GM18909 (cell line): ENCODE results near the gene LHX4.

Experiments
- ATAC-seq: cut with Tn5 transposase; IDR thresholded peaks from one replicate; pipeline ENCODE4 v1.9.1; 2021; ENCODE audit warnings: mild to moderate bottlenecking; ENCODE audit not compliant: unreplicated experiment, poor library complexity

Gene LHX4

DNA sequence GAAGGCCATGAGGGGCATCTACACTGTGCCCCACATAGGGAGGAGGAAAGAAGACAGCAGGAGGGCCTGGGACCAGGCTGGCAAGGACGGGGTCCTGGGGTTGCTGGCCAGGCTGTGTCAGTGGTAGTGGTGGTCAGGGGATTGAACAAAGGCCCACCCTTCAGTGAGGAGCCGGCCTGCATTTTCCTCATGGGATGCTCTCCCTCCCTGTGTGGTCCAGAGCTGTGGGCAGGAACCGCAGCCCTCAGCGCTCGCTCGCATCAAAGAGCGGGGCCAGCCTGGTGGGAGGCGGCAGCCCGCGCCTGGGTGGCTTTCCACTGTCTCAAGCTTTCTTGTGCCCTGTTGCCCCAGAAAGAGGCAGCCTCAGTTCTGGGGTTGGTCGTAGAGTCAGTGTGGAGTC is 24.8 kb downstream of the LHX4 start:
- no peak for ATAC-seq

GRCh38 chr1:180255536-180256340 is 25.7 kb downstream of the LHX4 start:
- ATAC-seq: no peak

DNA sequence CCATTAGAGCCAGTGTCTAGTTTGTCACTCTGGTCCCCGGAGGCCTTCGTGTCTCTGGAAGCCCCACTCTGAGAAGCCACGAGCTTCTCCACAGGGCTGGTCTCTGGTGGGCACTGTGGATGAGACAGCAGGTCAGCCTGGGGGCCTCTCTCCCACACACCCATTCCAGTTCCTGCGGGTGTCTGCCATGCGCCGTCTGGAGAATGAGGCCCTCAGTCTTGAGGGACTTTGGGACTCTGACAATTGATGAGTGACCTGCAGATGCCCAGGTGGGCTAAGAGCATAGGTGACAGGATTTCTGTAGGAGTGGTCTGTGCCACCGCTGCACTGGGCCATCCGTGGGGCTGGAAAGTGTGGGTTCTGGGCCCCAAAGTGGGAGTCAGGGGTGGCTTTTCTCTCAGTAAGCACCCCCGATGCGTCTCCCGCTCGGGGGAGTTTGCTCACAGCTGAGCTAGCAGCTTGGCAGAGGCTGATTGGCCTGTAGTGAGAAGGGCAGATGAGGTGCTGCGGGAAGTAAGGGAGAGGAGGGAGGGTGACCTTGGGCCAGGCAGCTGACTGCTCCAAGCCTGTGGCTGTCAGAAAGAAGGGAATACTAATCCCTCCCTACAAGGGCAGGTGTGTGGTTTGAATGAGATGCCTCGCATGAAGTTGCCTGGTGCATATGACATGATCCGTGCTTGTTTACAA is 26.4 kb downstream of the LHX4 start:
- ATAC-seq: no peak

DNA sequence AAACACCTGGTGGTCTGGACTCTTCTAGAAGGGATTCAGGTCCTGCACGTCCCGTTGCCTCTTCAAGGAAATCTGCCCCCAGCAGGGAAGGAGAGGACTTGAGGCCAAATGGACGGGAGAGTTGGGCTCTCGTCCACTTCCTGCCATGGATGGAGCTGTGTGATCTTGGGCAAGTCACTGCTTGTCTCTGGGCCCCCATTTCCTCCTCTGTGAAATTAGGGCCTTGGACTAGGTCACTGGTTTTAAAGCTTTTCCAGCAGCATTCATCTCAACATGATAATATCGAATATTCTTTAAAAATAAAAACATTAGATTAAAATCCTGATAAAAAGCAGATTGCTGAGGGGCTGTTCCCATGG is 26.9 kb downstream of the LHX4 start:
- ATAC-seq: no peak

DNA sequence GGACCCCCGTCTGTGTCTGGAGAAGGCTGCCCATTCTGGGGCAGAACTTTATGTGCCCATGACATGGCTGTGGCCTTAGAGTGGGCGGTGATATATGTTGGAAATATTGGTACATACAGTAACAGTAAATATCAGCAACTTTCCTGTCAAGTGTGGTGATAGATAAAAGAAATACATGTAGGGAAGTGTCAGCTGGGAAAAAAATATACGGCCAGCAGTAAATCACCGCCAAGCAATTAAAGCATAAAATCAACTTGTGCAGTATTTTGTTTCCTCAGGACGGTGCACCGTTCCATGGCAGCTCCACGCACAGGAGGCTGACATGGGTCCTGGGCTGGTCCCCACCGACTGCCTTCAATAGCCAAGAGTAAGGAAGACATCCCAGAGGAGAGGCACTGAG is 27.4 kb downstream of the LHX4 start:
- ATAC-seq: no peak

GRCh38 chr1:180258290-180258689 is 28.2 kb downstream of the LHX4 start:
- no peak for ATAC-seq

GRCh38 chr1:180258935-180259334 is 28.9 kb downstream of the LHX4 start:
- no peak for ATAC-seq

- no peak for ATAC-seq
These were observed 29.6 kb downstream of the LHX4 start for GRCh38 chr1:180259431-180260338.

GRCh38 chr1:180260541-180260940 is 30.5 kb downstream of the LHX4 start:
- ATAC-seq: no peak

DNA sequence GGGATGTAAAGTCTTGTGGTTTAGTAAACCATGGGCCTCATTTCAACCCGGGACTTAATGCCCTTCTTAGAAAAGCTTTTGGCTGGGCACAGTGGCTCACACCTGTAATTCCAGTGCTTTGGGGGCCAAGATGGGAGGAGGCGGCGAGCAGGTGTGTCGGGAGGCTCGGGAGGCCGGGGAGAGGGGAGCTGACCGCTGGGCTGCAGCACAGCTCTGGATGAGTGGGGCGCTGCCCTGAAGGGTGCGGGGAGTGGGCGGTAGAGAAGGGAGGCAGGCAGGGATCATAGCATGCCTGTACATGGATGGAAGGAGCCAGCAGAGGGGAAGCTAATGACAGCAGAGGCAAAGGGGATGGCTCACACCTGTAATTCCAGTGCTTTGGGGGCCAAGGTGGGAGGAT is 31.0 kb downstream of the LHX4 start:
- ATAC-seq: no peak

- no peak for ATAC-seq
These were observed 31.6 kb downstream of the LHX4 start for GRCh38 chr1:180261524-180262155.

- no peak for ATAC-seq
These were observed 32.8 kb downstream of the LHX4 start for GRCh38 chr1:180262628-180263488.

- no peak for ATAC-seq
These were observed 34.5 kb downstream of the LHX4 start for GRCh38 chr1:180264595-180264994.

GRCh38 chr1:180265201-180265600 is 35.1 kb downstream of the LHX4 start:
- ATAC-seq: no peak

- ATAC-seq: no peak
These were observed 35.8 kb downstream of the LHX4 start for GRCh38 chr1:180265871-180266270.

DNA sequence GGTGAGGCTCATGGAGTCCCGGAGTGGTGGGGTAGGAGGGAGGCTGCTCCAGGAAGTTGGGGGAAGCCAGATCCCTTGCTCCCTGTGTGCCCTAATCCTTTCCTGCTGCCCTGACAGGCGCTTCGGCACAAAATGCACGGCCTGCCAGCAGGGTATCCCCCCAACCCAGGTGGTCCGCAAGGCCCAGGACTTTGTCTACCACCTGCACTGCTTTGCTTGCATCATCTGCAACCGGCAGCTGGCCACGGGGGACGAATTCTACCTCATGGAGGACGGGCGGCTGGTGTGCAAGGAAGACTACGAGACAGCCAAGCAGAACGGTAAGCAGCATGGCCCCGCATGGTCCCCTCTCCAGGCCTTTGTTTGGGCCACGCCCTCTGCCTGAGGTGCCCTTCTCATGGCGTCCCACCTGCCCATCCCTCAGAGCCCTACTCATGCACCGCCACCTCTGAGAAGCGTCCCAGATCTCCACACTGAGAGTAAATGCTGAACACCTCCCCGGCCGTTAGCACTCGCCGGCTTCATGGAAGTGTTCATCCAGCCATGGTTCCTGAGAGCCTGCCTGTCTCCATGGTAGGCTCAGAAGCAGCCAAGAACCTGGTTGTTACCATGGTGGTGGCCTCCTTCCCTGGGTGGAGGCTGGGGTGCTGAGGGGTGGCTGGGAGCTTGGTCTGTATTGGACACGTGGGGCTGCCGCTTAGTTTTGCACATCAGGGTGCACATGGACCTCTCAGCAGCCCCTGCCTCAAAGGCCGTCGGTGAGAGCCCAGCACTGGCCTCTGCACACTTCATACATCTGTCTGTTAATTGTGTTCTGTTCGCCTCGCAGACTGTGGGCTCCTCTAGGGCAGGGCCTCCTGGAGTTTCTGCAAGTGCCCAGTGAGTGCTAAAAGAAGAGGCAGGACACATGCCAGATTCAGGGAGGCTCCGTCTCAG is 36.5 kb downstream of the LHX4 start:
- no peak for ATAC-seq

GRCh38 chr1:180267211-180267561 is 37.1 kb downstream of the LHX4 start:
- no peak for ATAC-seq

DNA sequence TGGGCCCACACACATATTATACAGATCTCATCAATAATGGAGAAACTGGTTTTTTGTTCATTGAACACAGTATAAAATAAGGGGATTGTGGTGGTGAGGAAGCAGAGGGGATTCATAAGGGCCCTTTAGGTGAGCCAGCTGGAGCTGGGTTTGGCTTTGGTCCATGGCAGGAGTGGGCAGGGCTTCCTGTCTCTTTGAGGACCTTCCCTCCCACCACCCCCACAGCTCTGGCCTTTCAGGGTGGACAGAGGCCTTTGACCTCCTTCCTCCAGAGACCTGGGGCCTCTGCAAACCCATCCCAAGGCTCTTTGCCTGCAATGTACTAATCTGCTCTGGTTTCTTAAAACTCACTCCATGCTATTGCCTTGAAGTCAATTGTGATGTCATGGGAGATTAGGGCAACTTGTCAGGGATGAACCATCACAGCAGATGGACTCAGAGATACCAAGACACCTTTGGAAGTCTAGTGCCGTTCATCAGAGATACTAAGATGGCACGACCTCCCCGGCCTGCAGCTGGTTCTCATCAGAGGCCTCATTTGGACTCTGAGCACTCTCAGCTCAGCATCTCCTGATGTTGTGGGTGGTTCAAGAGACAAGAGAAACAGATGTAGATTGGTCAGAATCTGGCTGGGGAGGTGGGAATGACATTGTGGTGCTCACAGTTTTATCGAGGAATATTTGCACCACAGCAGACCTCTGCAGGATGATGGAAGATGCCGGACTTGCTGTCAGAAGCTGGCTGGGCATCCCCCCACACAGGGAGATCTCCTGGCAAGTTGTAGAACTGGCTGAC is 37.9 kb downstream of the LHX4 start:
- no peak for ATAC-seq
